Naive thymus-derived CD8-positive, alpha-beta T cell (primary cell): Measurements from ENCODE around the gene SMYD3. TPM values are rescaled to one million over a fixed set of nuclear protein-coding genes. Genes with fewer than 3 reads are reported as not detected.

Experiments used
- ATAC-seq, 2 donors: fragments of 150-1000 bp; cut with Tn5 transposase in 1 of 2; sonication (Bioruptor Pico), chemical (Tn5 transposase) in 1 of 2; 1 replicate in 1 of 2; 2 replicates in 1 of 2; pipeline ENCODE4 v1.10.0; 2021; ENCODE audit warnings: mild to moderate bottlenecking in 2 of 2, moderate library complexity in 2 of 2
- POLR2A ChIA-PET: fragments of 350-600 bp; sonication (Branson Sonifier 250); formaldehyde crosslinking; loops from one replicate; lab custom pipeline; 2021; ENCODE audit warnings: antibody characterized with exemption; lab: Charles Lee
- DNase-seq, 10 donors: peaks; one replicate each; pipeline versions ENCODE4 v3.0.0 to v3.0.0-alpha.2; 2020 to 2022
- H3K27ac Mint-ChIP-seq, 10 donors: one replicate each; pipeline ENCODE4 v1.8.0; 2020 to 2022; ENCODE audit warnings: mild to moderate bottlenecking in 10 of 10, mixed read lengths in 10 of 10, moderate library complexity in 4 of 10, inconsistent platforms in 1 of 10
- H3K27me3 Mint-ChIP-seq, 5 donors: one replicate each; pipeline ENCODE4 v1.8.0; 2021 to 2022; ENCODE audit warnings: mixed read lengths in 5 of 5
- H3K36me3 Mint-ChIP-seq, 3 donors: one replicate each; pipeline ENCODE4 v1.8.0; 2020 to 2022; ENCODE audit warnings: mixed read lengths in 3 of 3, mild to moderate bottlenecking in 2 of 3, inconsistent platforms in 1 of 3
- H3K4me1 Mint-ChIP-seq, 4 donors: one replicate each; pipeline ENCODE4 v1.8.0; 2021 to 2022; ENCODE audit warnings: mixed read lengths in 4 of 4
- H3K4me3 Mint-ChIP-seq, 10 donors: one replicate each; pipeline ENCODE4 v1.8.0; 2020 to 2022; ENCODE audit warnings: mild to moderate bottlenecking in 10 of 10, mixed read lengths in 10 of 10, moderate library complexity in 6 of 10, inconsistent platforms in 1 of 10
- H3K9me3 Mint-ChIP-seq, 9 donors: one replicate each; pipeline ENCODE4 v1.8.0; 2020 to 2022; ENCODE audit warnings: mixed read lengths in 9 of 9, mild to moderate bottlenecking in 3 of 9, inconsistent platforms in 1 of 9, moderate library complexity in 1 of 9
- polyA plus RNA-seq, 3 donors: library from polyadenylated mRNA; unstranded; fragments of 300-500 nt; fragmentation: Illumina TruSeq; gene quantifications; one replicate each; pipeline ENCODE4 v1.2.3, GENCODE V29; 2021
- total RNA-seq, 8 experiments: library from RNA in 2 of 8; stranded (reverse) in 2 of 8; gene quantifications; one replicate each; pipeline ENCODE4 v1.2.3 and lab custom pipeline; 2021 to 2026

SMYD3 gene
- total and polyA plus RNA-seq, 5 experiments from 2014 or later: 19.1 to 42.1 (median 36.5) TPM

DNA sequence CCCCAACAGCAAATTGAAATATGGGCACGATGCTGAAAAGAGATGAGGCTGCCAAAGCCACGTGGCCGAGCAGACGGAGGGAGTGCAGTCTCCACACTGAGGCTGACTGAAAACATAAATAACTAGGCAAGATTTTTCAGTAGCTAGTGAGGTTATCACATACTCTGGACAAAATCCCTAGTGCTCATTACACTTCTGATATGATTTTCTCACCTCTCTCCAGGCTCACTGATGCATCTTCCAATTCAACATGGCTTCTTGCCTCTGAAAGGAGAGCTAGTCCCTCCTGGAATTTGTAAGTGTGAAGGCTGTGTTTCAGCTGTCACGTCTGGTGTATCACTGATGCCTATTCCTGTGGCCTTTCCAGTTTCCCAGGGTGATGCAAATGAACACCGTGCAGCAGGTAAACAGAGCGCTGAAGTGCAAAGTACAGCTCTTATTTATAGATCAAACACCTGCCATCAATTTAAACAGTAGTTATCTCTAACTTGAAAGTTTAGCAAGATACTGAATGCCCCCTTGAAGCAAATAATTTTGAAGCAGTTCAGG lies 696.2 kb downstream of the SMYD3 start:
- H3K4me3 Mint-ChIP-seq: no peak overlapping the region
- POLR2A ChIA-PET: no interaction called here
- DNase-seq: no peak
- ATAC-seq: no peak
- H3K9me3 Mint-ChIP-seq: no peaks in the 10 kb centered on the region
- no peak overlapping the region for H3K27ac Mint-ChIP-seq
- peaks cover 0 to 12% (median 0%) of the 10 kb centered on the region in 3 donors for H3K36me3 Mint-ChIP-seq
- no peaks in the 10 kb centered on the region for H3K27me3 Mint-ChIP-seq
- H3K4me1 Mint-ChIP-seq: peaks cover 0 to 40% (median 7%) of the 10 kb centered on the region in 4 donors

DNA sequence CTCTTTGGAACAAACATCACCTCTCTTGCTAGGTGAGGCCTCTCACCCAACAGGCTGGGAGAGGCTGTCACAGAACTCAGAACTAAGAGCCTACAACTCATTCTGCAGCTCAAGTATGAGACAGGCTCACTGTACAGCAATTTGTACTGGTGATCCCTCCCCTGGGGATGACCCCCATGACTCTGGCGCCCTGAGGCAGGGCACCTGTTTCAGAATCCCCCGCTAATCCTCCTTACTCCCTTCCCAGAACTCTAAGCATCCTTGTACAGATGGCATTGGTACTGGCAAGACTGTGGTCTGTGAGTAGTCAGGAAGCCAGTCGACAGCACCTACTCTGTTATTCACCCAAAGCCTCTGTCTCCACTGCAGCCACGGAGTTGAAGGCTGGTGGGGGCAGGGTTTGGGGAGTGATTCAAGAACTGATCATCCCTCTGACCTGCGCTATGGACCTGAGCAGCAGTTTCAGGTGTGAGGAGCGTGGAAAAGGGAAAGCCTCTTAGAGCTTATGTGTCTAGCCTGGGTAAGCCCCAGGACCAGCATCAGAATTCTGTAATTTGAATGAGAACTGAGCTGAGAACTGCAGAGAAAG lies 696.8 kb downstream of the SMYD3 start:
- Mint-ChIP-seq H3K27ac (peak overlapping the region in 2 of 10 donors; percentile 10 to 54), H3K9me3 (no peaks in the 10 kb centered on the region)

DNA sequence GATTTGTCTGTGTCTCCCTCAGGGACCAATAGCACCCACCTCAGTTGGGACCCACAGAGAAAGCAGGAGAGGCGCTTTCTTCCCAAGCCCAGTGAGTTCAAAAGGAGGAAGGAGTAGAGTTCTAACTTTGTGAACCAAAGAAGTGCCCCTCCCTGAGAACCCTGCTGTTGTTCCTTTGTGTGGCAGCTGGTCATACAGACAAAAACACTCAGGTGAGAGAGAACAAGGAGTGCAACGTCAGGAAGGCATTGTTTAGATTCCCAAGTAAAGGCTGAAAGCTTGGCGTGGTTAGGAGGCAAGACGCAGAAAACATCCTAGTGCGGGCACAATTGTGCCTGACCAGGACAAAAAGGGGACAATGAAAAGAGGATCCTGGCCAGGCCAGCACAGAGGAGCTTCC lies 697.7 kb downstream of the SMYD3 start:
- no peak for DNase-seq
- no peak for ATAC-seq
- POLR2A ChIA-PET: no interaction called here
- Mint-ChIP-seq H3K4me3 (no peak overlapping the region), H3K27ac (peak overlapping the region in 1 of 10 donors; percentile 9), H3K36me3 (peaks cover 0 to 12% (median 0%) of the 10 kb centered on the region in 3 donors), H3K9me3 (no peaks in the 10 kb centered on the region), H3K27me3 (no peaks in the 10 kb centered on the region), H3K4me1 (peaks cover 0 to 40% (median 7%) of the 10 kb centered on the region in 4 donors)

More for the DNA sequence above, 696.8 kb downstream of the SMYD3 start:
- DNase-seq (no peak), ATAC-seq (no peak)
- Mint-ChIP-seq H3K27me3 (no peaks in the 10 kb centered on the region), H3K4me1 (peaks cover 0 to 40% (median 7%) of the 10 kb centered on the region in 4 donors), H3K36me3 (peaks cover 0 to 12% (median 0%) of the 10 kb centered on the region in 3 donors), H3K4me3 (no peak overlapping the region)
- POLR2A ChIA-PET: no interaction called here

DNA sequence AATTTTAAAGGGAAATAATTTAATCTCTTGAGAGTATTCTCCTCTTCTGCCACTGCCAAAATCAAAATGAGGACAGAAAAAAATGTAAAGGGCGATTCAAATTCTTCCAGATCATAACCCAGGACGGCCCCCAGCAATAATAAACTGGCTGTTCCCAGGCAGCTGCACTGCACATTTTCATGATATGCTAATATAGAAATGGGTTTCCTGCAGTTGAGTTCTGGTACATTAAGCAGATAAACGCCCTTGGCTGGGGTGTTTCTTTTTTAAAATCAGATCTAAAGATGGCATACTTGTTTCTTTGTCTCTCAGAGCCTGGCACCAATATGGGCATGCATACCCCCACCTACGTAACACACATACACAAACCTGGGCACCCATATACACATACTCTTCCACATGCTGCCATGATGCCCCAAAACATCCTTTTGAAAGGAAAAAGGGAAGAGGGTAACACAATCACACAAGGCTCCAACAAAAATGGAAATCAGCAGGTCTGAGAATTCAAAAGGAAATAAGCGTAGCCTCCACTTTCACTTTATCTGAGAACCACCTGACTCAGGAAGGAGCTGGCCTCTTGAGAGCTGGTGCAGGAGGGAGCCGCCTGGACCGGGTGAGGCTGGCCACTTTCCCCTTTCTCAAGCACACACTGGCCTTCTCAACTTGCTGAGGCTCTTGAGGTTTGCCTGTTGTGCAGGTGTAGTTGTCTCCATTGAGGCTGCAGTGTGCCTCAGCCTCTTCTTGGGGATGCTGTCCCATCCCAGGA lies 698.9 kb downstream of the SMYD3 start:
- Mint-ChIP-seq H3K36me3 (peaks cover 0 to 14% (median under 1%) of the 10 kb centered on the region in 3 donors), H3K4me1 (peaks cover 0 to 40% (median 7%) of the 10 kb centered on the region in 4 donors), H3K27ac (peak overlapping the region in 4 of 10 donors; percentile 11 to 90 (median 27)), H3K27me3 (no peaks in the 10 kb centered on the region), H3K9me3 (no peaks in the 10 kb centered on the region), H3K4me3 (peak overlapping the region in 1 of 10 donors; percentile 63)
- POLR2A ChIA-PET: no interaction called here
- ATAC-seq: no peak
- DNase-seq: no peak

DNA sequence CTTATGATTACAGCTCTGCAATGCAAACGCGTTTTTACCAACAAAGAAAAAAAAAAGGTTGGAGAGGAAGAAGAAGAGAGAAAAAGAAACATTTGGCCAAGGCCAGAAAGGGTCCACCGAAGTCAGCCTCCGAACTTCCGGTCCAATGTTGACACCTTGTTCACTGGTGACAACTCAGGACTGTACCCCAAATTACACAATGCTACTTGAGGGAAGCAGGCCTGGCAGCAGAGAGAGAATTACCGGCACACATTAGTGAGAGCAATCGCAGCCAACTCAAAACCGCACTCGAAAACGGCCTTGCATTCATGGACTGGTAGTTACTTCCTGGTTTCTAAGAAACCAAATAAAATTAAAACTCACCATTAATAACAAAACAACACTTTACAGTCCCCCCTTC lies 699.8 kb downstream of the SMYD3 start:
- DNase-seq (no peak), ATAC-seq (no peak)
- POLR2A ChIA-PET: no interaction called here
- peaks cover 0 to 40% (median 7%) of the 10 kb centered on the region in 4 donors for H3K4me1 Mint-ChIP-seq
- H3K4me3 Mint-ChIP-seq: peak overlapping the region in 3 of 10 donors; percentile 7 to 52 (median 15)
- H3K36me3 Mint-ChIP-seq: peaks cover 7 to 22% (median 8%) of the 10 kb centered on the region in 3 donors
- no peaks in the 10 kb centered on the region for H3K27me3 Mint-ChIP-seq
- peak overlapping the region in 7 of 10 donors; percentile 11 to 60 (median 37) for H3K27ac Mint-ChIP-seq
- no peaks in the 10 kb centered on the region for H3K9me3 Mint-ChIP-seq

DNA sequence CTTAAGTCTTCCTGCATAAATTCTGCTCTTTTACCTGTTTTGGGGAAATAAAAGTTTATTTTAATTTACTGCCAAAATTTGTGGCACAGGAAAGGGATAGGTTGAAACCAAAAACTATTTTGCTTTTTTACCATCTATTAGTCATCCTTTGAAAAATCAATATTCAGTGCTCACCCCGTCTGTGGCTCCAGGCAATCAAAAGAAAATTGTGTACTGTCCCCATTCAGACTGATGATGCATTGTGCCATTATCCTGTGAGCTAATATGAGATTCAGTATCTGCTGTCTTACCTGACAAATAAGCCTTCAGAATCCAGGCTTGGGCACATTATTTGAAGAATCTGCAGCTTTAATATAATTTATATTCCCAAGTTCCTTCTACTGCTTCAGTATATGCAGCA lies 701.5 kb downstream of the SMYD3 start:
- H3K4me3 Mint-ChIP-seq: no peak overlapping the region
- no peaks in the 10 kb centered on the region for H3K27me3 Mint-ChIP-seq
- no peak overlapping the region for H3K27ac Mint-ChIP-seq
- POLR2A ChIA-PET: no interaction called here
- peaks cover 0 to 34% (median 7%) of the 10 kb centered on the region in 4 donors for H3K4me1 Mint-ChIP-seq
- no peak for ATAC-seq
- peaks cover 16 to 27% (median 16%) of the 10 kb centered on the region in 3 donors for H3K36me3 Mint-ChIP-seq
- DNase-seq: no peak
- no peaks in the 10 kb centered on the region for H3K9me3 Mint-ChIP-seq

DNA sequence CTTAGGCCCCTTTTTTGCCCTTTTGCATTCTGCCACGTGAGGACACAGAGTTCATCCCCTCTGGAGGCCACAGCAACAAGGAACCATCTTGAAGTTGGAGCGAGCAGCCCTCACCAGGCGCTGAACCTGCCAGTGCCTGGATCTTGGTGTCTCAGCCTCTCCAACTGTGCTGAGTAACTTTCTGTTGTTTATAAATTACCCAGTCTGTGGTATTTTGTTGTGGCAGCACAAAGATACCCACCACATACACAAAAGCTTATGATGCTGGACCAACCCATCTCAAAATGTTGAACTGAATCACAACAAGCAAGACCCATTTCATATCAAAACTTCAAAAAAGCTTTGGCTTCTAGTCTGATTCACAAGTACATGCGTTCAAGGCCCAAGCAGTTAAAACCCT lies 702.4 kb downstream of the SMYD3 start:
- no peak for ATAC-seq
- no peak overlapping the region for H3K4me3 Mint-ChIP-seq
- peaks cover 0 to 27% (median 8%) of the 10 kb centered on the region in 4 donors for H3K4me1 Mint-ChIP-seq
- H3K27ac Mint-ChIP-seq: no peak overlapping the region
- H3K36me3 Mint-ChIP-seq: peaks cover 16 to 27% (median 16%) of the 10 kb centered on the region in 3 donors
- no peaks in the 10 kb centered on the region for H3K27me3 Mint-ChIP-seq
- no peak for DNase-seq
- POLR2A ChIA-PET: no interaction called here
- no peaks in the 10 kb centered on the region for H3K9me3 Mint-ChIP-seq

DNA sequence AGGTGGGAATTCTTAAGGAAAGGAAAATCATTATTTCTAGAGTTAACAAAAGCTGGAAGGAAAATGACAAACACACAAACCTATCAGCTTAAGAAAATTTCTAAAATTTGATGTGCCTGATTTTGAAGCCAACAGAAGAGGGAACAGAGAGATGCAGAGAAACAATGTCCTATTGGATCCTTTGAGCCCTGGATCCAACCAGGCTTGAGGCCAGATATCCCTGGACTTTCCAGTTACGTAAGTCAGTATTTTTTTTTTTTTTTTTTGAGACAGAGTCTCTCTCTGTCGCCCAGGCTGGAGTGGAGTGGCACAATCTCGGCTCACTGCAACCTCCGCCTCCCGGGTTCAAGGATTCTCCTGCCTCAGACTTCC lies 703.4 kb downstream of the SMYD3 start:
- peak overlapping the region in 1 of 10 donors; percentile 41 for H3K27ac Mint-ChIP-seq

DNA sequence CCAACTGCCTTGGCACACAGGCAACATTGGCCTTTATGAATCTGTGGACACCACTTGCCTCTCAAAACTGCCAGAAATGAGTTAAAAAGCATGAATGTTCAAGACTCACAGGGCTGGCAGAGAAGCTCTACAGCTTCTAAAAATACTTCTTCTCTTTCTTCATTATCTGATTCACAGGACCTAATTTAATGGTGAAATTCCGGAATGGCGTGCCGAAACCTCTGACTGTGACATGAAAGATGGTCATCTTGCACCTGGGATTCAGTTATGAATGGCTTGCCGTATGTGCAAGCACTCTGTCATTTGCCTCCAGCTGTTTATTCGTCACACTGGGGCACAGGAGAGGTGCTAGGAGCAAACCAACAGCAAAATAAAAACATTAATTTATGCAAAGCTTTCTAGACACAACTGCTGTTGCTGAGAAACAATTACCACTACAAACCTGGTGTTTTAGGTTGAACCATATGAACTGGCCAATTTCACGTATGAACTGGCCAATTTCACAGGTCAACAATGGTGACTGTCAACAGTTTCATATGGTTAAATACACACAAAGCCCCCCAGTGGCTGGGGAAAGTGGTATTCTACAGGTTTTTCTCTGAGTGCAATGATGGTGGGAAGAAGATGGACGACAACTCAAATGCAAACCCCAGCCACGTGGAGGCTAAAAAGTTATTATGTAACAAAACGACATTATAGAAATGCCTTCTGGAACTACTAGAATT lies 704.0 kb downstream of the SMYD3 start:
- Mint-ChIP-seq H3K4me3 (no peak overlapping the region), H3K27ac (peak overlapping the region in 1 of 10 donors; percentile 41), H3K27me3 (no peaks in the 10 kb centered on the region), H3K9me3 (no peaks in the 10 kb centered on the region), H3K4me1 (peaks cover 0 to 13% (median 7%) of the 10 kb centered on the region in 4 donors), H3K36me3 (peaks cover 16 to 25% (median 16%) of the 10 kb centered on the region in 3 donors)
- POLR2A ChIA-PET: no interaction called here
- ATAC-seq: no peak
- no peak for DNase-seq

More for the DNA sequence above, 703.4 kb downstream of the SMYD3 start:
- POLR2A ChIA-PET: no interaction called here
- H3K27me3 Mint-ChIP-seq: no peaks in the 10 kb centered on the region
- H3K4me1 Mint-ChIP-seq: peaks cover 0 to 18% (median 7%) of the 10 kb centered on the region in 4 donors
- peaks cover 16 to 27% (median 16%) of the 10 kb centered on the region in 3 donors for H3K36me3 Mint-ChIP-seq
- no peak overlapping the region for H3K4me3 Mint-ChIP-seq
- DNase-seq (no peak), ATAC-seq (no peak)
- no peaks in the 10 kb centered on the region for H3K9me3 Mint-ChIP-seq

DNA sequence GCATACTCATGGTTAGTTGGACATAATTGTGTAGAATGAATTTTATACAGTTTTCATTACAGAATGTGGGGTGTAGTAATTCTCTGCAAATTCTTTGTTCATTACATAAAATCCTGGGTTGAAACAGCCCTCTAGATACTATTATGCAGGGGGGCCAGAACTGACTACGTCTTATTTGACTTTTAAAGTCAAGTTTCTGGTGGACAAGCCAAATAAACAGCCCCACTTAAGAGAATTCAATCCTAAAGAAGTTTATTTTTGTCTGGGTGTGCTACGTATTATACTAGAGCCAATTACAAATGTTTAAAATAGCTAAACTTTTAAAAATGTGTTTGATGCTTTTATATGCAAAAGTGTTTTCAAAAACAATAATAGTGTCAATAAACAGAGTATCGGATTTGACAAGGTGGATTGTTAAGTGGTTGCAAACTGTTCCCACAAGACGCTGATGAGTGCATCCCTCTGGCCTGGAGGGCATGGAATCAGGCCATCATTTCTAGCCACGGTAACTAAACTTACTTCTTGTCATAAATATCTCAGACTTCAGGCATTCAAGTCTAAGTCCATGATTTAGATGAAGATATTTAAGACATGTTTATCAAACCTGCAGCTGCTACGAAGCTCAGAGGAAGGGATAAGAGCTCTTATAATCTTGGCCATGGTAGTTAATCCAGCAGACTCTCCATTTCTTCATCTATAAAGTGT lies 706.0 kb downstream of the SMYD3 start:
- Mint-ChIP-seq H3K27ac (no peak overlapping the region), H3K4me3 (no peak overlapping the region), H3K9me3 (peaks cover 0 to 2% (median 0%) of the 10 kb centered on the region in 9 donors), H3K36me3 (peaks cover 16 to 20% (median 16%) of the 10 kb centered on the region in 3 donors), H3K4me1 (peaks cover 0 to 5% (median 0%) of the 10 kb centered on the region in 4 donors), H3K27me3 (no peaks in the 10 kb centered on the region)
- DNase-seq (no peak), ATAC-seq (no peak)
- POLR2A ChIA-PET: no interaction called here

DNA sequence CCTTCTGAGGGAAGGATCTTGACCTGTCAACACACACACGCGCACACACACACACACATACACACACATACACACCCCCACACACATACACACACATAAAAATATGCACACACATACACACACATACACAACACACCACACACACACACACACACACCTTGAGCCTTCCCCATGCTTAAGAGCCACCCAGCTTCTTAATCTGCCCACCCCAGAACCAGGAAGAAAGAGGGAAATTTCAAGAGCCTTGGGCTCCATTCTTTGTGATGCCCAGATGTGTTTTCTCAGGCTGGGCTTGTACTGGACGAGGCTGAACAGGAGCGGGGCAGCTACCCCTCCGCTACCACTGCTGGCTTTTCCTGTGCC lies 708.7 kb downstream of the SMYD3 start:
- POLR2A ChIA-PET: no interaction called here
- Mint-ChIP-seq H3K4me3 (no peak overlapping the region), H3K27ac (no peak overlapping the region), H3K36me3 (peaks cover 14 to 20% (median 16%) of the 10 kb centered on the region in 3 donors), H3K27me3 (no peaks in the 10 kb centered on the region), H3K9me3 (peaks cover 0 to 2% (median 0%) of the 10 kb centered on the region in 9 donors), H3K4me1 (peaks cover 0 to 5% (median 0%) of the 10 kb centered on the region in 4 donors)
- ATAC-seq (no peak), DNase-seq (no peak)
